ENCODE measurements around the gene TRIM47.
A peak's percentile ranks its signal among the peaks of the same experiment; 100 is the strongest.

TRIM47 gene

DNA sequence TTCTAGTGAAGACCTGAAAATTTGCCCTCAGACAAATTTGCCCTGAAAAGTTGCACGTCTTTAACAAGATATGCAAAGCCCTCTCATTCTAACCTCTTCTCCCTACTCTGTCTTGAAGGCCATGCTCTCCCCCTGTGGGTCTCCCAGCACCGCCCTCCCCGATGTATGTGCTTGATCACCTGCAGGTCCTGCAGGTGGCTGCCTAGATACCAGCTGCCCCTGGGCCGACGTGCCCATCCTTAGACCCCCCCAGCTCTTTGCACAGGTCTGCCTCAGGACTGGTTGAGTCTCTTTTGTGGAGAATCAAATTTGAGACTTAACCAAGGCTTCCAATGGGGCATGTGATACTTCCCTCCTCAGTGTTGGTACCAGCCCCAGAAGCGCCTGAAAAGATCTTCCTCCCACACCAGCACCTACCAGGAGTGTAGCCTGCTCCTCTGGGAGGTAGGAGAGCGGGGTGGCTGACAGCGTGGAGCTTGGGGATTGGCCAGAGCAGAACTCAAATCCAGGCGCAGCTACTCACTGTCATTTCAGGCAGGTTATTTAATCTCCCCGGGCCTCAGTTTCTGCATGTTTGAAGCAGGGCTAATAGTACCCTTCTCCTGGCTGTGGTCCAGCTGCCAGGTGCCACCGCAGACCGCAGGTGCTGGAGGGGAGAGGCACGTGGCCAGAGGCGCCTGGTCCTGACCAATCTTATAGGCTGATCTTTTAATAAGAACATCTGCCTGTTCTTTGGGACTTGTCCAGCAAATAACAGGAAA, 30.9 kb upstream of the TRIM47 start:
- Histone ChIP-seq H3K9me3 (ENCODE audit: control insufficient read depth in 2 of 2, low read length in 2 of 2) (no peaks in the 10 kb centered on the region), H3K4me1 (ENCODE audit: control insufficient read depth in 2 of 2, insufficient read depth in 2 of 2, low read length in 2 of 2) (peaks cover 2 to 8% of the 10 kb centered on the region in 2 donors), H3K9ac (ENCODE audit: low read depth in 1 of 2, low read length in 2 of 2) (no peak overlapping the region), H3K27ac (ENCODE audit: low read depth in 2 of 2, low read length in 2 of 2) (no peak overlapping the region), H3K27me3 (ENCODE audit: control insufficient read depth in 2 of 2, insufficient read depth in 2 of 2, low read length in 2 of 2) (no peaks in the 10 kb centered on the region), H3K4me3 (ENCODE audit: low read length in 2 of 2) (no peak overlapping the region), H3K36me3 (ENCODE audit: control insufficient read depth in 2 of 2, insufficient read depth in 2 of 2, low read length in 2 of 2) (no peaks in the 10 kb centered on the region)

DNA sequence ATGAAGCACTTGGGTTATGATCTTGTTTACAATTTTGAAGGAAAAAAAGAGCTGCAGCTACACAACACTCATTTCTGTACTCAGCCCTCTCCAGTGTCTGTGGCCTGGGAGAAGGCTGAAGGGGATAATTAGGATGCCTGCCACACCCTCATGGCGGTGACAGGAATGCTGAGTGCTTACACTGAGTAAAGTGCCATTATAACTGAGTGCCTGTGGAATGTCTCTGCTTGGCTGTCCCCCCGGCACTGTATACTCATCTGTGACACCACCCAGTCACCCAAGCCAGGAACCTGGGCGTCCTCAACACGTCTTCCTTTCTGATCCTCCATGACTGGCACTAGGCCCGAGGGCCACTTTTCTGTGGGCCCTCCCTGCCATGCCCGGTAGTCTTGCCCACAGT, 29.8 kb upstream of the TRIM47 start:
- Histone ChIP-seq H3K27ac (ENCODE audit: low read depth in 2 of 2, low read length in 2 of 2) (no peak overlapping the region), H3K9ac (ENCODE audit: low read depth in 1 of 2, low read length in 2 of 2) (no peak overlapping the region), H3K4me1 (ENCODE audit: control insufficient read depth in 2 of 2, insufficient read depth in 2 of 2, low read length in 2 of 2) (peaks cover 5 to 14% of the 10 kb centered on the region in 2 donors), H3K9me3 (ENCODE audit: control insufficient read depth in 2 of 2, low read length in 2 of 2) (no peaks in the 10 kb centered on the region), H3K4me3 (ENCODE audit: low read length in 2 of 2) (no peak overlapping the region), H3K36me3 (ENCODE audit: control insufficient read depth in 2 of 2, insufficient read depth in 2 of 2, low read length in 2 of 2) (no peaks in the 10 kb centered on the region), H3K27me3 (ENCODE audit: control insufficient read depth in 2 of 2, insufficient read depth in 2 of 2, low read length in 2 of 2) (no peaks in the 10 kb centered on the region)

DNA sequence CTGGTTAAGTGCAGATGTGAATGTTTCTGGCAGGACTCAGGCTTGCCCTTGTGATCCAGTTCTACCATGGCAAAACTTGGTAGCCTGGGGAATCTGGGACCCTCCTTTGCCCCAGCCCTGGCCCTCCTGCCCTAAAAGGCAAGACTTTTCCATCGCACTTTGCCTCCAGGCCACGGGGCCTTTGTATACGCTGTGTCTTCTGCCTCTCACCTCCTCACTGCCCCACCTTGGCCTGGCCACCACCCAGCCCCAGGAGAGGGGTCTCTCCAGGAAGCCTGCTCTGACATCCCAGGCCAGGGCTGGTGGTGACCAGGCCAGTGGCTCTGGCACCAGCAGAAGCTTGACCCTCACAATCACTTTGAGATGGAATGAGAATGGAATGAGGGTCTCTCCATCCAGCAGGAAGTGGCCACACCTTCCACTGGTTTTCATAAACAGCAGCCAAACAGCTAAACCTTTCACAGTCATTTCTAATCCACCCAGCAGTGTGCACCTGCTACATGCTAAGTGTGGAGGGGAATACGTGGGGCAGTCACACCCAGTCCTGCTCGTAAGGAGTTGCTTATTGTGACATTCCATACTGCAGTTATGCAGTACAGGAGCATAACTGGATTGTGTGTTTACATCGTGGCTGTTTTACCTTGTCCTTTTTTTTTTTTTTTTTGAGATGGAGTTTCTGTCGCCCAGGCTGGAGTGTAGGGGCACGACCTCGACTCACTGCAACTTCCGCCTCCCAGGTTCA, 27.9 kb upstream of the TRIM47 start:
- Histone ChIP-seq H3K4me3 (ENCODE audit: low read length in 2 of 2) (no peak overlapping the region), H3K9ac (ENCODE audit: low read depth in 1 of 2, low read length in 2 of 2) (no peak overlapping the region), H3K4me1 (ENCODE audit: control insufficient read depth in 2 of 2, insufficient read depth in 2 of 2, low read length in 2 of 2) (peaks cover 5 to 14% of the 10 kb centered on the region in 2 donors), H3K27ac (ENCODE audit: low read depth in 2 of 2, low read length in 2 of 2) (no peak overlapping the region), H3K9me3 (ENCODE audit: control insufficient read depth in 2 of 2, low read length in 2 of 2) (no peaks in the 10 kb centered on the region), H3K27me3 (ENCODE audit: control insufficient read depth in 2 of 2, insufficient read depth in 2 of 2, low read length in 2 of 2) (no peaks in the 10 kb centered on the region), H3K36me3 (ENCODE audit: control insufficient read depth in 2 of 2, insufficient read depth in 2 of 2, low read length in 2 of 2) (peaks cover 0 to 8% of the 10 kb centered on the region in 2 donors)

DNA sequence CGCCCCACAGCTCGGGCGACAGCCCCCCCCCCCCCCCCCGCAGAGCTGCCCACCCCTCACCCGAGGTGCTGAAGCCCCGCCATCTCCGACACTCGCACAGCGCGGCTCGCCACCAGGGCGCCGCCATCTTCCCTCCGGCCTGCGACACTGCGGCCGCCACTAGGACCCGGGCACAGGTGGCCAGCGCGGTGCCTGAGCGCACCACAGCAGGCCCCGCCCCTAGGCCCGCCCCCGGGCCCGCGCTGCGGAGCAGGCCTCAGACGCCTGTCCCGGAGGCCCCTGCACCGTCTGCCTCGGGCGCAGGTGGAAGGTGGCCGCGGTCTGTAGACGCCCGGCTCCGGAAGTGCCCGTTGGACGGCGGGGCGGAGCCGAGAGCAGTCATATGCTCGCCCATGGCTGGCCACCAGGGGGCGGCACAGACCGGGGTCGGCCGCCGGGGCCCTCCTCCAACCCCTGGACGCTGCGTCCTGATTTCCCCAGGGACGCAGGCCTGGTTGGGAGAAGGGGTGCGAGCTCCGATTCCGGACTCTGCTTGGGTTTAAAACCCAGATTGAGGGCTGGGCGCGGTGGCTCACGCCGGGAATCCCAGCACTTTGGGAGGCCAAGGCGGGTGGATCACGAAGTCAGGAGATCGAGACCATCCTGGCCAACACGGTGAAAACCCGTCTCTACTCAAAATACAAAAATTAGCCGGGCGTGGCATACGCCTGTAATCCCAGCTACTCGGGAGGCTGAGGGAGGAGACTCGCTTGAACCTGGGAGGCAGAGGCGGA, 26.6 kb upstream of the TRIM47 start, which contains the start of gene MRPL38:
MRPL38 (minus strand) TSS at position 136 of the 773 bp plus-strand sequence; CDS start at position 127, 9 bp downstream.
- Histone ChIP-seq H3K4me3 (ENCODE audit: low read length in 2 of 2) (peak within 1 kb of the TSS; percentile 74 to 84), H3K36me3 (ENCODE audit: control insufficient read depth in 2 of 2, insufficient read depth in 2 of 2, low read length in 2 of 2) (peaks cover under 1 to 19% of the 10 kb centered on the region in 2 donors), H3K27me3 (ENCODE audit: control insufficient read depth in 2 of 2, insufficient read depth in 2 of 2, low read length in 2 of 2) (no peaks in the 10 kb centered on the region), H3K27ac (ENCODE audit: low read depth in 2 of 2, low read length in 2 of 2) (peak within 1 kb of the TSS; percentile 88 to 91), H3K9ac (ENCODE audit: low read depth in 1 of 2, low read length in 2 of 2) (peak within 1 kb of the TSS; percentile 74 to 81), H3K9me3 (ENCODE audit: control insufficient read depth in 2 of 2, low read length in 2 of 2) (no peaks in the 10 kb centered on the region), H3K4me1 (ENCODE audit: control insufficient read depth in 2 of 2, insufficient read depth in 2 of 2, low read length in 2 of 2) (peaks cover 5 to 11% of the 10 kb centered on the region in 2 donors)

DNA sequence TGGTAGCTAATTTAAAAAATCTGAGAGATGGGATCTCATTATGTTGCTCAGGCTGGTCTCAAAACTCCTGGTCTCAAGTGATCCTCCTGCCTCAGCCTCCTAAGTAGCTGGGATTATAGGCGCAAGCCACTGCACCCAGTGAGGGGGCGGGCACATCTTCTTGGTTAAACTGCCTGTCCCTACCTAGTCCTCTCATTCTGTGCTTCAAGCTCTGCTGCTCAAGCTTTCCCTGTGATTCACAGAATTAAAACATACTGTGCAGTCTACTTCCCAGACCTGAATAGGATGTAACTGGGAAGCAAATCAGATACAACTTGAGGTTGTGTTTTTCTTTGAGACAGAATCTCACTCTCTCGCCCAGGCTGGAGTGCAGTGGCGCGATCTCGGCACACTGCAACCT, 24.0 kb upstream of the TRIM47 start:
- no peaks in the 10 kb centered on the region for H3K27me3 ChIP-seq (ENCODE audit: control insufficient read depth in 2 of 2, insufficient read depth in 2 of 2, low read length in 2 of 2)
- H3K9ac ChIP-seq (ENCODE audit: low read depth in 1 of 2, low read length in 2 of 2) = no peak overlapping the region
- H3K36me3 ChIP-seq (ENCODE audit: control insufficient read depth in 2 of 2, insufficient read depth in 2 of 2, low read length in 2 of 2) = peaks cover 19 to 34% of the 10 kb centered on the region in 2 donors
- peaks cover 5 to 9% of the 10 kb centered on the region in 2 donors for H3K4me1 ChIP-seq (ENCODE audit: control insufficient read depth in 2 of 2, insufficient read depth in 2 of 2, low read length in 2 of 2)
- no peak overlapping the region for H3K27ac ChIP-seq (ENCODE audit: low read depth in 2 of 2, low read length in 2 of 2)
- no peak overlapping the region for H3K4me3 ChIP-seq (ENCODE audit: low read length in 2 of 2)
- H3K9me3 ChIP-seq (ENCODE audit: control insufficient read depth in 2 of 2, low read length in 2 of 2) = no peaks in the 10 kb centered on the region

DNA sequence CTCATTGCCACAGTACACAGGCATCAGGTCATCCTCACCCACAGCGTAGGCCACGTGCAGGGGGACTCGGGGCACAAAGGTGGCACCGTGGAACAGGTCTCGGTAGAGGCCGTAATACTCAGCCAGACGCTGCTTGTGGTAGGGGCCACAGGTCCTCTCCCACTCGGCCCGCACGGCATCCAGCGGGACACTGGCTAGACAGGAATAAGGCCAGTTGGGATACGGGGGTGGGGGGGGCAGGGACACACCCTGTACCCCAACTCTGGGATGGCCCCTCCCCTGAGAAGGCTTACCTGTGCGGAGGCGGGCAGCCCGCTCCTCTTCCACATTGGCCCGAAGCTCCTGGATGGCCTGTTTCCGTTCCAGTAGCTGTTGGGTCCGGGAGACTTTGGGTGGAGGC, 23.3 kb upstream of the TRIM47 start:
- H3K9ac ChIP-seq (ENCODE audit: low read depth in 1 of 2, low read length in 2 of 2) = no peak overlapping the region
- no peaks in the 10 kb centered on the region for H3K27me3 ChIP-seq (ENCODE audit: control insufficient read depth in 2 of 2, insufficient read depth in 2 of 2, low read length in 2 of 2)
- H3K4me1 ChIP-seq (ENCODE audit: control insufficient read depth in 2 of 2, insufficient read depth in 2 of 2, low read length in 2 of 2) = peaks cover 9 to 12% of the 10 kb centered on the region in 2 donors
- H3K27ac ChIP-seq (ENCODE audit: low read depth in 2 of 2, low read length in 2 of 2) = no peak overlapping the region
- H3K4me3 ChIP-seq (ENCODE audit: low read length in 2 of 2) = no peak overlapping the region
- no peaks in the 10 kb centered on the region for H3K9me3 ChIP-seq (ENCODE audit: control insufficient read depth in 2 of 2, low read length in 2 of 2)
- H3K36me3 ChIP-seq (ENCODE audit: control insufficient read depth in 2 of 2, insufficient read depth in 2 of 2, low read length in 2 of 2) = peaks cover 19 to 34% of the 10 kb centered on the region in 2 donors

DNA sequence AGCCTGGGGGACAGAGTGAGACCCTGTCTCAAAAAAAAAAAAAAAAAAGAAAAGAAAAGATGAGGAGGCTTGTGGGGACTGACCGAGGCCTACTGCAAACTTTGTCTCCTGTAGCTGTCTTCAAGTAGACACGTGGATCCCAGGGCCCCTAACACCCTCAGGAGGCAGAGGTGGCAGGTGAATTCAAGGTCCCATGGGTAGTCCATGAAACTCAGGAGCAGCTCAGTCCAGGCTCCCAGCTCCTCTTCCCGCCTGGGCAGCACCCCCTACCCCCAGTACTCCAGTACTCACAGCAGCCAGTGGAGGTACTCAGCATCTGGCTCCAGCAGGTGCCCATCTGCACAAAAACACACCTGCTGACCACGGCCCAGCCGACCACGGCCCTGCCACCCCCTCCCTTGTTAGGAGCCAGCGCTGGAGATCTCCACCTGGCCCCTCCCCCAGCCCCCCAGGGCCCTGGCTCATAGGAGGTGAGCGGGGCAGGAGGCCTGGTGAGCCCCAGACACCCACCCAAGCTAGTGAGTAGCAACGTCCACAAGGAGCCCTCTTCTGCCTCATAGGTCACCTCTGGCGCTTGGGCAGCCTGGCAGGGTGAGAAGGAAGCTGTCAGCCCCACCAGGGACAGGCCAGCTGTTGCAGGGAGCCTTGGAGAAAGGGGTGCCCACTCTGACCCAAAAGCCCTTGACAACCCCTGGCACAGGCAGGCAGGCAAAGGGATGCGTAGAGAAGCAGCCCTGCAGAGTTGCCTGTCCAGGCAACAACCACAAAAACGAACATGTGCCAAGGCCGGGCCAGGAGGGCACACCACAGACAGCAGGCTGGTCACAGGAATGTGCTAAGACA, 22.5 kb upstream of the TRIM47 start:
- Histone ChIP-seq H3K4me3 (ENCODE audit: low read length in 2 of 2) (no peak overlapping the region), H3K27me3 (ENCODE audit: control insufficient read depth in 2 of 2, insufficient read depth in 2 of 2, low read length in 2 of 2) (no peaks in the 10 kb centered on the region), H3K4me1 (ENCODE audit: control insufficient read depth in 2 of 2, insufficient read depth in 2 of 2, low read length in 2 of 2) (peaks cover 9 to 12% of the 10 kb centered on the region in 2 donors), H3K9me3 (ENCODE audit: control insufficient read depth in 2 of 2, low read length in 2 of 2) (no peaks in the 10 kb centered on the region), H3K27ac (ENCODE audit: low read depth in 2 of 2, low read length in 2 of 2) (no peak overlapping the region), H3K9ac (ENCODE audit: low read depth in 1 of 2, low read length in 2 of 2) (no peak overlapping the region), H3K36me3 (ENCODE audit: control insufficient read depth in 2 of 2, insufficient read depth in 2 of 2, low read length in 2 of 2) (peaks cover 19 to 34% of the 10 kb centered on the region in 2 donors)

DNA sequence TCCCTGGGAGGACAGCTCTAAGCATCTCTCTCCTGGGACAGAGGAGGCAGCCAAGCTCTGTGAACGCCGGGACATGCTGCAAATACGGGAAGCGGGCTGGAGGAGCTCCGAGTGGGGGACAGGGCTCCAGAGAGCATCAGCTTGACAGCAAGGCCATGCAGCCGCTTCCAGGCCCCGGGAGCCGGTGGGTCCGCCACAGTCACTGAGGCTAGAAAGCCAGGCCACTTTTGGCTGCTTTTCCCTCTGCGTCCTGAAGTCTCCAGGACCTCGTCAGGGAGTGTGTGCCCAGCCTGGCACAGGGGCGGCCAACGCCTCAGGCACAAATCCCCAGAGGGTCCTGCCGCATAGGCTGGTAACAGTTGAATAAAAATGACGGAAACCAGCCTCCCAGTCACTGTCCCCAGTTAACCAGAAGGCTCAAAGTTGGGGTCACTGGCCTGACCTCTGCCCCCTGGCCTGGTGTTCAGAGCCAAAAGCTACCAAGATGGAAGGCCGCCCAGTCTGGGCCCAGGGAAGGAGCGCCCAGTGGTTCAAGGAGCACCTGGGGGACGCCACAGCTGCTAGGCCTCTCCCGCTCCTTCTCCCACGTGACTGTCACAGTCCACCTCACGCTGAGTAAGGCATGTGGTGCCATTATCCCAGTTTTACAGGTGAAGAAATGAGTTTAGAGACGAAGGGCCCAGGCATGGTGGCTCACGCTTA, 21.5 kb upstream of the TRIM47 start:
- peaks cover 19 to 34% of the 10 kb centered on the region in 2 donors for H3K36me3 ChIP-seq (ENCODE audit: control insufficient read depth in 2 of 2, insufficient read depth in 2 of 2, low read length in 2 of 2)
- peaks cover 19 to 22% of the 10 kb centered on the region in 2 donors for H3K4me1 ChIP-seq (ENCODE audit: control insufficient read depth in 2 of 2, insufficient read depth in 2 of 2, low read length in 2 of 2)
- H3K9me3 ChIP-seq (ENCODE audit: control insufficient read depth in 2 of 2, low read length in 2 of 2) = no peaks in the 10 kb centered on the region
- H3K9ac ChIP-seq (ENCODE audit: low read depth in 1 of 2, low read length in 2 of 2) = no peak overlapping the region
- no peak overlapping the region for H3K27ac ChIP-seq (ENCODE audit: low read depth in 2 of 2, low read length in 2 of 2)
- H3K27me3 ChIP-seq (ENCODE audit: control insufficient read depth in 2 of 2, insufficient read depth in 2 of 2, low read length in 2 of 2) = no peaks in the 10 kb centered on the region
- H3K4me3 ChIP-seq (ENCODE audit: low read length in 2 of 2) = no peak overlapping the region

DNA sequence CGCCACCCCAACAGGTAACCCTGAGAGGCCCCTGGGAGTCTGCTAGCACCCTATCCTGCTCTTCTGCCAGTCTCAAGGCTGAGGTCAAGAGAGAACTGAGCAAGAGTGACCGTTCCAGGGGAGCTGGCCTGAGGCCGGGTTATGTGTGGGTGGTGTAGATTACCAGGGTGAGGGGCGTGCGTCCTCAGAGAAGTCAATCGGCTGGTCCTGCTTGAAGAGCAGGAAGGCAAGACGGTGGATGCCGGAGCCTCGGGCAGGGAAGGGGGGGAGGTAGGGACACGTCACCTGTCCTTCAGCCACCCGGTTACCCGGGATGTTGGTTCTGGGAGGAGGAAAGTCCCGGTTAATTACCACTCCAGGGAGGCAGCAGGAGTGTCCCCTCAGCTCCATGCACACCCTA, 21.0 kb upstream of the TRIM47 start:
- Histone ChIP-seq H3K36me3 (ENCODE audit: control insufficient read depth in 2 of 2, insufficient read depth in 2 of 2, low read length in 2 of 2) (peaks cover 19 to 34% of the 10 kb centered on the region in 2 donors), H3K9me3 (ENCODE audit: control insufficient read depth in 2 of 2, low read length in 2 of 2) (no peaks in the 10 kb centered on the region), H3K4me3 (ENCODE audit: low read length in 2 of 2) (no peak overlapping the region), H3K4me1 (ENCODE audit: control insufficient read depth in 2 of 2, insufficient read depth in 2 of 2, low read length in 2 of 2) (peaks cover 19 to 25% of the 10 kb centered on the region in 2 donors), H3K27me3 (ENCODE audit: control insufficient read depth in 2 of 2, insufficient read depth in 2 of 2, low read length in 2 of 2) (no peaks in the 10 kb centered on the region), H3K9ac (ENCODE audit: low read depth in 1 of 2, low read length in 2 of 2) (no peak overlapping the region), H3K27ac (ENCODE audit: low read depth in 2 of 2, low read length in 2 of 2) (no peak overlapping the region)

Data from mucosa of rectum (tissue), 2 donors.